Vagina (tissue), 2 donors: ENCODE results near the gene ANKS1B.

Experiments
- POLR2A ChIP-seq, 2 donors: fragments of 450-650 bp; IDR thresholded peaks; one replicate each; pipeline ENCODE4 v1.6.1; 2017; ENCODE audit warnings: antibody characterized with exemption in 2 of 2, mild to moderate bottlenecking in 2 of 2, moderate library complexity in 2 of 2
- POLR2AphosphoS5 ChIP-seq, 2 donors: sonication (generic); formaldehyde crosslinking; IDR thresholded peaks; one replicate each; pipeline ENCODE4 v1.9.0; 2017; ENCODE audit warnings: antibody characterized with exemption in 2 of 2, mild to moderate bottlenecking in 2 of 2, low read depth in 1 of 2; ENCODE audit not compliant: insufficient read depth in 1 of 2
- TF ChIP-seq, protein P1 (sequence below), 3 experiments: fragments of 450-650 bp in 2 of 3; fragments of 200-600 bp in 1 of 3; sonication (generic) in 1 of 3; IDR thresholded peaks; one replicate each; pipeline ENCODE4 v1.5.1; 2017 to 2019; ENCODE audit warnings: antibody characterized with exemption in 3 of 3, mild to moderate bottlenecking in 2 of 3, moderate library complexity in 2 of 3

DNA sequence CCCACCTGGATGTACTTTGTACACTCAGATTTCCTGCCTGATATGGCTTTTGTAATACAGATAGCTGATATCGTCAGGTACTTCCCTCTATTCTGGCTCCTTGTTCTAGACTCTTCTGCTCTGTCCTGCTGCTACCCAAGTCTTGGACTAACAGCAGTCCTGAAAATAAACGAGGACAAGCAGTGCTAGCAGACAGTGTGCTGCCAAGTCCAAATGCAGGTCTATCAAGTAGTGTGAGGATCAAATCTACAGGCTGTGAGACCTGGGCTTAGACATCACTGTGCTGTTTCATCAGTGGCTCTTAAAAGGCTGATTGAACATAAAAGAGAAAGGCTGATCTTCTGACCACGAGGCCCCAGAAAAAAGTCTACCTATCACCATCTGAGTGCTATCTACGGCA, 921.6 kb downstream of the ANKS1B start:
- TF ChIP-seq, protein P1, sequence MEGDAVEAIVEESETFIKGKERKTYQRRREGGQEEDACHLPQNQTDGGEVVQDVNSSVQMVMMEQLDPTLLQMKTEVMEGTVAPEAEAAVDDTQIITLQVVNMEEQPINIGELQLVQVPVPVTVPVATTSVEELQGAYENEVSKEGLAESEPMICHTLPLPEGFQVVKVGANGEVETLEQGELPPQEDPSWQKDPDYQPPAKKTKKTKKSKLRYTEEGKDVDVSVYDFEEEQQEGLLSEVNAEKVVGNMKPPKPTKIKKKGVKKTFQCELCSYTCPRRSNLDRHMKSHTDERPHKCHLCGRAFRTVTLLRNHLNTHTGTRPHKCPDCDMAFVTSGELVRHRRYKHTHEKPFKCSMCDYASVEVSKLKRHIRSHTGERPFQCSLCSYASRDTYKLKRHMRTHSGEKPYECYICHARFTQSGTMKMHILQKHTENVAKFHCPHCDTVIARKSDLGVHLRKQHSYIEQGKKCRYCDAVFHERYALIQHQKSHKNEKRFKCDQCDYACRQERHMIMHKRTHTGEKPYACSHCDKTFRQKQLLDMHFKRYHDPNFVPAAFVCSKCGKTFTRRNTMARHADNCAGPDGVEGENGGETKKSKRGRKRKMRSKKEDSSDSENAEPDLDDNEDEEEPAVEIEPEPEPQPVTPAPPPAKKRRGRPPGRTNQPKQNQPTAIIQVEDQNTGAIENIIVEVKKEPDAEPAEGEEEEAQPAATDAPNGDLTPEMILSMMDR (IDR thresholded peaks at IDR 0.05): no peak
- TF ChIP-seq POLR2A (IDR thresholded peaks at IDR 0.05): no peak
- no peak for TF ChIP-seq POLR2AphosphoS5 (IDR thresholded peaks at IDR 0.05; ENCODE audit: insufficient read depth in 1 of 2, low read depth in 1 of 2)
